MM.1S (cell line): ENCODE results near the gene SPINK1.

Experiments
- EZH2 ChIP-seq: fragments of 300-600 bp; sonication (generic); optimal IDR thresholded peaks from 2 replicates; pipeline ENCODE3; 2017; ENCODE audit warnings: low read depth, mild to moderate bottlenecking, antibody characterized with exemption, low read length, mixed read lengths
- TF ChIP-seq, protein P1 (sequence below): fragments of 300-600 bp; sonication (generic); IDR thresholded peaks from 2 replicates; pipeline ENCODE4 v1.5.1; 2016; ENCODE audit warnings: antibody characterized with exemption, low read length, mixed read lengths

DNA sequence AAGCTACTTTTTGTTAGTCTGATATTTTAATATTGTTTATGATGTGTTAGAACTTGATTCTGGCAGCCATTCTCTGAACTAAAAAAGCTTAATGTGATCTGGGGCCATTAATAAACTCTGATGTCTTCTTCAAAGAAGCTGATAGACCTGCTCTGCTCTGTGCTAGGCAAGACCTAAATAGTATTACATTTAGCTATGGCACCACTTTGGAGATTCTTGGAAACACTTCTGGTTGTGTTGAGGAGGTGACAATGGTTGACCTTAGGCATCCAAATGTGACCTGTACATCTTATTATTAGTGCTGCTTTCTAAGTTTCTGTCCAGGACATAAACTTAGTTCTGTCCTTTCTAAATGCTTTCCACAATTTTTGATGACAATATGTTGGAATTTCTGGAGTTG, 25.3 kb upstream of the SPINK1 start:
- TF ChIP-seq, protein P1, sequence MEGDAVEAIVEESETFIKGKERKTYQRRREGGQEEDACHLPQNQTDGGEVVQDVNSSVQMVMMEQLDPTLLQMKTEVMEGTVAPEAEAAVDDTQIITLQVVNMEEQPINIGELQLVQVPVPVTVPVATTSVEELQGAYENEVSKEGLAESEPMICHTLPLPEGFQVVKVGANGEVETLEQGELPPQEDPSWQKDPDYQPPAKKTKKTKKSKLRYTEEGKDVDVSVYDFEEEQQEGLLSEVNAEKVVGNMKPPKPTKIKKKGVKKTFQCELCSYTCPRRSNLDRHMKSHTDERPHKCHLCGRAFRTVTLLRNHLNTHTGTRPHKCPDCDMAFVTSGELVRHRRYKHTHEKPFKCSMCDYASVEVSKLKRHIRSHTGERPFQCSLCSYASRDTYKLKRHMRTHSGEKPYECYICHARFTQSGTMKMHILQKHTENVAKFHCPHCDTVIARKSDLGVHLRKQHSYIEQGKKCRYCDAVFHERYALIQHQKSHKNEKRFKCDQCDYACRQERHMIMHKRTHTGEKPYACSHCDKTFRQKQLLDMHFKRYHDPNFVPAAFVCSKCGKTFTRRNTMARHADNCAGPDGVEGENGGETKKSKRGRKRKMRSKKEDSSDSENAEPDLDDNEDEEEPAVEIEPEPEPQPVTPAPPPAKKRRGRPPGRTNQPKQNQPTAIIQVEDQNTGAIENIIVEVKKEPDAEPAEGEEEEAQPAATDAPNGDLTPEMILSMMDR: no peak
- TF ChIP-seq EZH2: no peak
